H9 (cell line): Measurements from ENCODE around the gene MBL2. TPM values are rescaled to one million over a fixed set of nuclear protein-coding genes. Genes with fewer than 3 reads are reported as not detected.

Experiments used
- DNase-seq: peaks from one replicate; pipeline ENCODE4 v3.0.0-alpha.2; 2017
- H2AFZ ChIP-seq: one replicate; pipeline ENCODE4 v1.6.1; 2013; ENCODE audit warnings: mild to moderate bottlenecking, low read length, control low read depth, moderate library complexity
- H2AK5ac ChIP-seq: 2 replicates; pipeline ENCODE4 v1.6.1; 2013; ENCODE audit warnings: low read length, control low read depth, mixed read lengths; ENCODE audit not compliant: insufficient read length
- H2BK120ac ChIP-seq: one replicate; pipeline ENCODE4 v1.6.1; 2013; ENCODE audit warnings: low read depth, mild to moderate bottlenecking, low read length, control low read depth, inconsistent platforms; ENCODE audit not compliant: poor library complexity, severe bottlenecking
- H2BK12ac ChIP-seq: 2 replicates; pipeline ENCODE4 v1.6.1; 2013; ENCODE audit warnings: low read length, control low read depth, mixed read lengths, low read depth; ENCODE audit not compliant: insufficient read length
- H2BK15ac ChIP-seq: 2 replicates; pipeline ENCODE4 v1.6.1; 2013; ENCODE audit warnings: low read depth, low read length, control low read depth
- H2BK20ac ChIP-seq: one replicate; pipeline ENCODE4 v1.6.1; 2013; ENCODE audit warnings: low read depth, mild to moderate bottlenecking, low read length, control low read depth, inconsistent platforms; ENCODE audit not compliant: poor library complexity, severe bottlenecking
- H2BK5ac ChIP-seq: 2 replicates; pipeline ENCODE4 v1.6.1; 2013; ENCODE audit warnings: low read length, control low read depth, mixed read lengths; ENCODE audit not compliant: insufficient read length
- H3K14ac ChIP-seq: 2 replicates; pipeline ENCODE4 v1.6.1; 2013; ENCODE audit warnings: low read length, control low read depth; ENCODE audit not compliant: insufficient read depth
- H3K18ac ChIP-seq: 2 replicates; pipeline ENCODE4 v1.6.1; 2013; ENCODE audit warnings: low read depth, mild to moderate bottlenecking, mixed read lengths, low read length, control low read depth; ENCODE audit not compliant: insufficient read length
- H3K23ac ChIP-seq: 2 replicates; pipeline ENCODE4 v1.6.1; 2013; ENCODE audit warnings: low read length, control low read depth, mixed read lengths, low read depth; ENCODE audit not compliant: insufficient read length
- H3K23me2 ChIP-seq: 2 replicates; pipeline ENCODE4 v1.6.1; 2013; ENCODE audit warnings: low read depth, mild to moderate bottlenecking, mixed read lengths, low read length, control low read depth; ENCODE audit not compliant: insufficient read length, poor library complexity, severe bottlenecking
- H3K27ac ChIP-seq: 2 replicates; pipeline ENCODE4 v1.5.1; 2013; ENCODE audit warnings: low read length, control low read depth, mixed read lengths, low read depth; ENCODE audit not compliant: insufficient read length
- H3K27me3 ChIP-seq: 2 replicates; pipeline ENCODE4 v1.6.1; 2013; ENCODE audit warnings: low read length, control low read depth, inconsistent platforms; ENCODE audit not compliant: insufficient read depth
- H3K4ac ChIP-seq: 2 replicates; pipeline ENCODE4 v1.6.1; 2013; ENCODE audit warnings: low read depth, mild to moderate bottlenecking, control low read depth, inconsistent platforms, low read length, moderate library complexity
- H3K4me1 ChIP-seq: 2 replicates; pipeline ENCODE4 v1.6.1; 2013; ENCODE audit warnings: low read length, control low read depth, inconsistent platforms; ENCODE audit not compliant: insufficient read depth
- H3K4me2 ChIP-seq: 2 replicates; pipeline ENCODE4 v1.6.1; 2013; ENCODE audit warnings: low read length, control low read depth, mixed read lengths; ENCODE audit not compliant: insufficient read length, insufficient read depth
- H3K56ac ChIP-seq: 2 replicates; pipeline ENCODE4 v1.6.1; 2013; ENCODE audit warnings: low read depth, mild to moderate bottlenecking, mixed read lengths, low read length, control low read depth; ENCODE audit not compliant: insufficient read length
- H3K79me1 ChIP-seq: 2 replicates; pipeline ENCODE4 v1.6.1; 2013; ENCODE audit warnings: low read depth, mild to moderate bottlenecking, moderate library complexity, low read length, control low read depth, inconsistent platforms; ENCODE audit not compliant: insufficient read depth, poor library complexity, severe bottlenecking
- H3K79me2 ChIP-seq: 2 replicates; pipeline ENCODE4 v1.6.1; 2013; ENCODE audit warnings: low read length, control low read depth, inconsistent platforms; ENCODE audit not compliant: insufficient read depth
- H3K9ac ChIP-seq: 2 replicates; pipeline ENCODE4 v1.6.1; 2013; ENCODE audit warnings: low read length, control low read depth, mixed read lengths; ENCODE audit not compliant: insufficient read length; ENCODE audit errors: extremely low read depth
- H3K9me3 ChIP-seq: one replicate; pipeline ENCODE4 v1.6.1; 2013; ENCODE audit warnings: low read depth, low read length, inconsistent platforms; ENCODE audit not compliant: control insufficient read depth
- H3T11ph ChIP-seq: one replicate; pipeline ENCODE4 v1.6.1; 2013; ENCODE audit warnings: mild to moderate bottlenecking, low read length, control low read depth, inconsistent platforms
- H4K20me1 ChIP-seq: one replicate; pipeline ENCODE4 v1.6.1; 2013; ENCODE audit not compliant: control insufficient read depth, insufficient read length, insufficient read depth
- H4K5ac ChIP-seq: 2 replicates; pipeline ENCODE4 v1.6.1; 2013; ENCODE audit warnings: low read depth, mild to moderate bottlenecking, mixed read lengths, low read length, control low read depth; ENCODE audit not compliant: insufficient read length
- H4K8ac ChIP-seq: replicated peaks from 2 replicates; pipeline ENCODE4 v1.6.1; 2013; ENCODE audit warnings: low read length, control low read depth, mixed read lengths, low read depth; ENCODE audit not compliant: insufficient read length
- H4K91ac ChIP-seq: 2 replicates; pipeline ENCODE4 v1.6.1; 2013; ENCODE audit warnings: low read depth, mild to moderate bottlenecking, moderate library complexity, mixed read lengths, low read length, control low read depth; ENCODE audit not compliant: insufficient read length
- H3K27ac Mint-ChIP-seq, 3 experiments: 2 replicates in 2 of 3; 3 replicates in 1 of 3; pipeline ENCODE4 v1.8.0; 2020 to 2021; ENCODE audit warnings: mixed read lengths in 3 of 3, mild to moderate bottlenecking in 1 of 3, moderate library complexity in 1 of 3
- H3K27me3 Mint-ChIP-seq: 2 replicates; pipeline ENCODE4 v1.8.0; 2021; ENCODE audit warnings: low read depth, mild to moderate bottlenecking, moderate library complexity, mixed read lengths
- H3K36me3 Mint-ChIP-seq, 3 experiments: 2 replicates in 2 of 3; 3 replicates in 1 of 3; pipeline ENCODE4 v1.8.0; 2020 to 2021; ENCODE audit warnings: low read depth in 3 of 3, mixed read lengths in 3 of 3; ENCODE audit not compliant: insufficient read depth in 1 of 3
- H3K4me1 Mint-ChIP-seq, 2 experiments: 2 replicates each; pipeline ENCODE4 v1.8.0; 2020; ENCODE audit warnings: mixed read lengths in 2 of 2
- H3K4me3 Mint-ChIP-seq, 2 experiments: 2 replicates in 1 of 2; 3 replicates in 1 of 2; pipeline ENCODE4 v1.8.0; 2020 to 2021; ENCODE audit warnings: mild to moderate bottlenecking in 2 of 2, mixed read lengths in 2 of 2, moderate library complexity in 1 of 2
- H3K9me3 Mint-ChIP-seq, 2 experiments: 2 replicates in 1 of 2; 3 replicates in 1 of 2; pipeline ENCODE4 v1.8.0; 2020; ENCODE audit warnings: mild to moderate bottlenecking in 2 of 2, mixed read lengths in 2 of 2, moderate library complexity in 1 of 2
- whole genome bisulfite sequencing: extraction: QIAGEN DNeasy Blood & Tissue Kit; methylation state at CpG from one replicate; pipeline ENCODE4 v1.1.7; 2013; ENCODE audit warnings: missing lambda C conversion rate, low lambda C conversion rate, mixed read lengths; ENCODE audit not compliant: insufficient read length; ENCODE audit errors: extremely low coverage; 5-methylcytosine and 5-hydroxymethylcytosine counted together
- total RNA-seq: library from RNA; stranded (reverse); gene quantifications from 2 replicates; pipeline ENCODE4 v1.2.1, GENCODE V29; 2021
- TF ChIP-seq, protein P1 (sequence below): fragments of 200-600 bp; sonication (generic); conservative IDR thresholded peaks from 3 replicates; pipeline ENCODE4 v1.8.0; 2021; ENCODE audit warnings: antibody characterized with exemption, mild to moderate bottlenecking

MBL2 gene
- total RNA-seq, 1 experiment from 2014 or later = not detected

DNA sequence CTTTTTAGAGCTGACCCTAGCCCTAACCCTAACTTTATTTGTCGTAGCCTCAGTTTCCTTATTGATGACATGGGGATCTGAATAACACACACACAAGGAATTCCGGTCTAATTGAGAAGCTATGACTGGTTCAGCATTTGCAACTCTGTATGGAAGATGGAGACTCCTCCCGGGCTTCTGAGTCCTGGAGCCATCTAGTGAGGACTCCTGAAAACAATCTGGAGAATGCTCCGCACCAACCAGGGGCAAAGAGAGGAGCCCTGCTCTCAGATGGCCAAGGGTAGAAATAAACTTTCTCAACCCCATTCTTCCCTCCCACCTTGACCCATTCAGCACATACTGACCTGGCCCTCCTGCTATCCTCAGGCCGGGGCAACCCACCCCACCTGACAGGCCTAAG is 26.4 kb downstream of the MBL2 start:
- H4K20me1 ChIP-seq = no peaks in the 10 kb centered on the region
- no peak for DNase-seq

More for the DNA sequence above, 26.4 kb downstream of the MBL2 start:
- Histone ChIP-seq H3K23ac (no peak overlapping the region), H4K8ac (no peak overlapping the region), H3K4me1 (no peaks in the 10 kb centered on the region), H3K18ac (no peak overlapping the region), H3K9ac (no peak overlapping the region), H2BK12ac (no peak overlapping the region), H3K79me2 (no peaks in the 10 kb centered on the region), H2BK15ac (no peak overlapping the region), H3K4me2 (no peak overlapping the region), H3K14ac (no peak overlapping the region), H3K9me3 (no peaks in the 10 kb centered on the region), H3K27ac (no peak overlapping the region), H3K23me2 (no peaks in the 10 kb centered on the region), H3K79me1 (no peaks in the 10 kb centered on the region), H2AFZ (no peak overlapping the region), H2AK5ac (no peak overlapping the region), H3K56ac (no peak overlapping the region), H3K4ac (no peak overlapping the region), H3T11ph (no peak overlapping the region), H4K91ac (no peak overlapping the region), H2BK5ac (no peak overlapping the region), H2BK20ac (no peak overlapping the region), H3K27me3 (no peaks in the 10 kb centered on the region), H4K5ac (no peak overlapping the region), H2BK120ac (no peak overlapping the region)
- TF ChIP-seq, protein P1, sequence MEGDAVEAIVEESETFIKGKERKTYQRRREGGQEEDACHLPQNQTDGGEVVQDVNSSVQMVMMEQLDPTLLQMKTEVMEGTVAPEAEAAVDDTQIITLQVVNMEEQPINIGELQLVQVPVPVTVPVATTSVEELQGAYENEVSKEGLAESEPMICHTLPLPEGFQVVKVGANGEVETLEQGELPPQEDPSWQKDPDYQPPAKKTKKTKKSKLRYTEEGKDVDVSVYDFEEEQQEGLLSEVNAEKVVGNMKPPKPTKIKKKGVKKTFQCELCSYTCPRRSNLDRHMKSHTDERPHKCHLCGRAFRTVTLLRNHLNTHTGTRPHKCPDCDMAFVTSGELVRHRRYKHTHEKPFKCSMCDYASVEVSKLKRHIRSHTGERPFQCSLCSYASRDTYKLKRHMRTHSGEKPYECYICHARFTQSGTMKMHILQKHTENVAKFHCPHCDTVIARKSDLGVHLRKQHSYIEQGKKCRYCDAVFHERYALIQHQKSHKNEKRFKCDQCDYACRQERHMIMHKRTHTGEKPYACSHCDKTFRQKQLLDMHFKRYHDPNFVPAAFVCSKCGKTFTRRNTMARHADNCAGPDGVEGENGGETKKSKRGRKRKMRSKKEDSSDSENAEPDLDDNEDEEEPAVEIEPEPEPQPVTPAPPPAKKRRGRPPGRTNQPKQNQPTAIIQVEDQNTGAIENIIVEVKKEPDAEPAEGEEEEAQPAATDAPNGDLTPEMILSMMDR = no peak
- Mint-ChIP-seq H3K9me3 (no peaks in the 10 kb centered on the region; a peak in 3 of 5 replicates), H3K27me3 (no peaks in the 10 kb centered on the region; the same call in none of the 2 replicates), H3K4me3 (no peak overlapping the region), H3K27ac (no peak overlapping the region), H3K36me3 (no peaks in the 10 kb centered on the region; a peak in 1 of 7 replicates), H3K4me1 (no peaks in the 10 kb centered on the region; a peak in 1 of 4 replicates)
- WGBS = no CpG with 5 or more reads among the region's 5 CpGs
